Measurements from ENCODE around the gene CATSPERD. TPM values are rescaled to one million over a fixed set of nuclear protein-coding genes. Genes with fewer than 3 reads are reported as not detected.

Gene CATSPERD
- total RNA-seq, 2 experiments from 2014 or later = not detected

DNA sequence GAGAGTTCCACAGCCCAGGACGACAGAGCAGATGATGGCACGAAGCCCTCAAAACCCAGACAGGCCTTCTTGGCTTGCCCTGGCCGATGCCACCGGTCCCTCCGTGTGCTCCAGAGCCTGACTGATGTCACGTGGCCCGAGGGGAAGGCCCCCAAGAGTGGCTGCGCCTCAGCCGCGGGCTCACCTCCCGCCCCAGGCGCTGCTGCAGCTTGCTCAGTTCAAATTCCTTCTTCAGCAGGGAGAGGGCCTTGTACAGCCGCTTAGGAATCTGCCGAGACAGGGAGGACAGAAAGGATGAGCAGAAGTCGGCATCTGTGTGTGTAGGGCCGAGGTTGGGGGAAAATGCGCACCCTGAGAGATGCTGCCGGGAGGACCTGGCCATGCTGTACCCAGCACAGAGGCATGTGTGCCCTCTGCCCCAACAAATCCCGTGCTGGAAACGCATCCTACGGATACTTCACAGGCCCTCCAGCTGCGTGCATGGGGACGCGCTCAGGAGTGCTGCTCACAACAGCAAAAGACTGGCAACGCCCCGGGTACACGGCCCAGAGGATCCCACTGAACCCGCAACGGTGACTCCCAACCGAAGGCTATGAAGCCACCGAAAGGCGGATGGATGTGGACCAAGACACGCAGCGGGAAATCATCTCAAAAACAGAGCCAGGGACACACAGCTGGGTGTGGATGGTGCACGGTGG is 13.4 kb upstream of the CATSPERD start:
- Mint-ChIP-seq H3K4me1 (ENCODE audit: low read depth) (no peaks in the 10 kb centered on the region), H3K36me3 (ENCODE audit: low read depth) (peaks cover 43% of the 10 kb centered on the region), H3K9me3 (ENCODE audit: insufficient read depth) (no peaks in the 10 kb centered on the region), H3K4me3 (no peak overlapping the region), H3K27me3 (ENCODE audit: low read depth) (no peaks in the 10 kb centered on the region), H3K27ac (no peak overlapping the region)
- ATAC-seq (no peak), DNase-seq (no peak)
- POLR2A ChIA-PET = interaction anchor here (3.0 kb wide), 1 partner anchor 11 kb away, joined by 11 read pairs; no protein-coding TSS in a partner anchor
- CTCF ChIA-PET = interaction anchor here (1.6 to 2.0 kb wide), 2 partner anchors 16 to 20 kb away, joined by 4 read pairs; no protein-coding TSS in a partner anchor

DNA sequence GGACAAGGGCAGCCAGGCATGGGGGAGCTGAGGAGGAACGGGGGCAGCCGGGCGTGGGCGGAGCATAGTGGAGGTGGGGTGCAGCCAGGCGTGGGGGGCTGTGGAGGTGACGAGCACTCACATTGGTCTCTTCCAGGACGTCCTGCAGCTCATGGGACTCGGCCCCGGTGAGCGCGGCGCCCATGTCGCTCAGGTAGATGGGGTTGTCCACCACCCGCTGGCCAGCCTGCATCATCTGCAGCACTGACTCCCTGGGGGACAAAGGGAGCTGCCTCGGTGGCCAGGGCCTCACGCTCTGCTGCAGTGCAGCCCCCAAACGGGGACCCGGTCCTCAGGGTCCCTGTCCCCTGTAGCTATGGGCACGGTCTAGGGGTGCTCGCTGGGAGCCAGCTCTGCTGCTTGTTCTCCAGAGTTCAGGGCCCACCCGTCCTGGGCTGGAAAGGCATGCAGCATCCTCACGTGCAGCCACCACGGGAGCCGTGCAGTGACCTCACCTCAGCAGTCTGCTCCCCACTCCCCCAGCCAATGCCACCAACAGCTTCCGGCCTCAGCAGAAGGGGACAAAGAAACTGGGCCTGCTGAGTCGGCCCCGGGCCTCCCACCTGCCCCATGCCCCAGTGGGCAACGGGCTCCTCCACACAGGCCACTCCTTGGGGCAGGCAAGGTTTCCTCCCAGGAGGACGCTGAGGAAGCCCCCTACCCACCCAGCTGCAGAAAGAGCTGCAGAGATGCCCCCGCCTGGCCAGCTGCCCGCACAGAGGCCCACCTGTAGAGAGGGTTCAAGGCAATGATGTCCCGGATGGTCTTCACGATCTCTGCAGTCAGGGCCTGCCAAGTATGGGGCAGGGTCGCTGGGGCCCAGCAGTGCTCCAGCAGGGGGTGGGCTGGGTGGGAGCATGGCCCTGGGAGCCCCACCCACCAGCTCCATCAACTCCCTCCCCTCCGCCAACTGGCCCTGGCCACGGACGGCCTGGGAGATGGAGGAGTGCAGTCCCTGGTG is 12.6 kb upstream of the CATSPERD start:
- Mint-ChIP-seq H3K27me3 (ENCODE audit: low read depth) (no peaks in the 10 kb centered on the region), H3K9me3 (ENCODE audit: insufficient read depth) (no peaks in the 10 kb centered on the region), H3K27ac (no peak overlapping the region), H3K4me3 (no peak overlapping the region), H3K36me3 (ENCODE audit: low read depth) (peaks cover 47% of the 10 kb centered on the region), H3K4me1 (ENCODE audit: low read depth) (no peaks in the 10 kb centered on the region)
- DNase-seq (no peak), ATAC-seq (peak; percentile 7)
- POLR2A ChIA-PET = interaction anchor here (3.0 kb wide), 1 partner anchor 11 kb away, joined by 11 read pairs; no protein-coding TSS in a partner anchor
- CTCF ChIA-PET = interaction anchor here (1.6 to 2.0 kb wide), 2 partner anchors 17 to 21 kb away, joined by 4 read pairs; no protein-coding TSS in a partner anchor

DNA sequence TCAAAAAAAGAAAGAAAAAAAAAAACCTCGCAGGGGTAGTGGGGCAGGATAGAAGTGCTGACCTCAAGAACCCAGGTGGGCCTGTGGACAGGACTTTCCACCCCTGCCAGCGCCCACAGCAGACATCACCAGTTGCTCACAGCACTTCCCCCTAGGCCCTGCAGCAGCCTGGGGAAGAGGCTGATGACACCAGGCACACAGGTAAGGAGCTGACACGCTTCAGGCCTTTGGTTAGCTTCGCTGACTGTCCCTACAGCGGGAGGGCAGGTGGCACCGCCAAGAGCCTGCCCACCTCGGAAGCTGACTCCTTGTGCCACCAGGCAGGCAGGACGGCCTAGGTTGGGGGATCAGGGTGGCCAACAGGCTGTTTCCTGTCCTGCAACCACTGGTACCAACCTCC is 9.4 kb upstream of the CATSPERD start:
- Mint-ChIP-seq H3K4me1 (ENCODE audit: low read depth) (peaks cover 6% of the 10 kb centered on the region), H3K9me3 (ENCODE audit: insufficient read depth) (no peaks in the 10 kb centered on the region), H3K36me3 (ENCODE audit: low read depth) (peaks cover 41% of the 10 kb centered on the region), H3K4me3 (no peak overlapping the region), H3K27ac (no peak overlapping the region), H3K27me3 (ENCODE audit: low read depth) (no peaks in the 10 kb centered on the region)
- ChIA-PET POLR2A (no interaction called here), CTCF (interaction anchor here (2.2 kb wide), 1 partner anchor 24 kb away, joined by 12 read pairs; no protein-coding TSS in a partner anchor)
- DNase-seq (no peak), ATAC-seq (peak; percentile 17)

DNA sequence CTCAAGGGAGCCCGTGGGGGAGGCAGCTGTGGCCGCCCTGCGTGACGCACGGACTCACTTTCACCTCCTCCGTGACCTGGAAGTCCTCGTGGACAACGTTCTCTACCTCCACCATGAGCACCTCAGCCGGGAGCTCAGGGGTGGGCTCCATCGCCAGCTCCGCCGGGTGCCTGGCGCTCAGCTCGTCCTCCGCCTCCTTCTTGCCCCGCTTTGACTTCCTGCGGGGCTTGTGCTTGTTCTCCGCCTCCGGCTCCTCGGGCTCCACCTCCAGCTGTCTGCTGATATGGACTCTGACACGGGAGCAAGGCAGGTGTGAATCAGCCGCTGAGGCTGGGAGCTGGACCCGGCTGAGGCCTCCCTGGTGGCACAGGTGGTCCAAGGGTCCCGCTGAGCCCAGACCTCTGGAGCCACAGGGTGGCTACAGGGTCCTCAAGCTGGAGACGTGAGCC is 8.7 kb upstream of the CATSPERD start:
- Mint-ChIP-seq H3K4me1 (ENCODE audit: low read depth) (peaks cover 8% of the 10 kb centered on the region), H3K9me3 (ENCODE audit: insufficient read depth) (no peaks in the 10 kb centered on the region), H3K4me3 (no peak overlapping the region), H3K27ac (no peak overlapping the region), H3K36me3 (ENCODE audit: low read depth) (peaks cover 39% of the 10 kb centered on the region), H3K27me3 (ENCODE audit: low read depth) (no peaks in the 10 kb centered on the region)
- ChIA-PET POLR2A (interaction anchor here (1.7 kb wide), 1 partner anchor 21 kb away, joined by 5 read pairs; no protein-coding TSS in a partner anchor), CTCF (interaction anchor here (1.2 to 2.2 kb wide), 2 partner anchors 22 to 25 kb away, joined by 5 to 12 read pairs; partner anchors contain the start of gene RPL36)
- ATAC-seq = no peak
- no peak for DNase-seq

DNA sequence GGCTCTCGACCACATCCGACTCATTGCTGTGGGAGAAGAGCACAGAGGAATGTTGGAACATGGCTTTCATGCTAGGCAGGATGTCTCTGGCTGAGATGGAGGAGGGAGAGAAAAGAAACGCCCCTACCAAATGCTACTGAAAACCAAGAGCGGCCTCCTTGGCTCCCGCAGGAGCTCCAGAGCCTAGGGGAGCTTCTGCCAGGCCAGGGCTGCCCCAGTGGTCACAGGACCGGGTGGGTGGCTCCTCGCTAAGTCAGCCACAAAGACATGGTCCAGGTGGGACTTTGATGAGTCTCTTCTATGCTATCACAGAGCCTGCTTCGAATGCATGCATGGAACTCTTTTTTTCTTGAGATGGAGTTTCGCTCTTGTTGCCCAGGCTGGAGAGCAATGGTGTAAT is 7.2 kb upstream of the CATSPERD start:
- Mint-ChIP-seq H3K27me3 (ENCODE audit: low read depth) (no peaks in the 10 kb centered on the region), H3K4me1 (ENCODE audit: low read depth) (peaks cover 21% of the 10 kb centered on the region), H3K9me3 (ENCODE audit: insufficient read depth) (no peaks in the 10 kb centered on the region), H3K4me3 (no peak overlapping the region), H3K36me3 (ENCODE audit: low read depth) (peaks cover 41% of the 10 kb centered on the region), H3K27ac (no peak overlapping the region)
- ATAC-seq (no peak), DNase-seq (no peak)
- CTCF ChIA-PET = interaction anchor here (8.7 kb wide), 1 partner anchor 25 kb away, joined by 113 read pairs; the partner anchor contains the start of gene RPL36
- POLR2A ChIA-PET = interaction anchor here (1.7 kb wide), 1 partner anchor 22 kb away, joined by 5 read pairs; no protein-coding TSS in a partner anchor

DNA sequence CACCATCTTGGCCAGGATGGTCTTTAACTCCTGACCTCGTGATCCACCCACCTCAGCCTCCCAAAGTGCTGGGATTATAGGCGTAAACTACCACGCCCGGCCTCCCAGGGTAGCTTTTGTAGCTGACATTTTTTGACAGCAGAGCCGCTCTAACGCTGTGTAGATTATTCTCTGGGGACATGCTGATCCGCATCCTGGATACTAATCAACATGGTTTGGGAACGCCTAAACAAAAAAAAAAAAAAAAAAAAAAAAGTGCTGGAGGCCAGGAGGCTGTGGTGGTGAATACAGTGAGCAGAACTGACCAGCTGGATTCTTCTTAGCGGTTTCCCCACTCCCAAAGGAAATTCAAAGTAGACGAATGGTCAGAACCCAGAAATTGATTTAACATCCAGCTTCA is 5.6 kb upstream of the CATSPERD start:
- H3K4me1 Mint-ChIP-seq (ENCODE audit: low read depth) = peaks cover 29% of the 10 kb centered on the region

DNA sequence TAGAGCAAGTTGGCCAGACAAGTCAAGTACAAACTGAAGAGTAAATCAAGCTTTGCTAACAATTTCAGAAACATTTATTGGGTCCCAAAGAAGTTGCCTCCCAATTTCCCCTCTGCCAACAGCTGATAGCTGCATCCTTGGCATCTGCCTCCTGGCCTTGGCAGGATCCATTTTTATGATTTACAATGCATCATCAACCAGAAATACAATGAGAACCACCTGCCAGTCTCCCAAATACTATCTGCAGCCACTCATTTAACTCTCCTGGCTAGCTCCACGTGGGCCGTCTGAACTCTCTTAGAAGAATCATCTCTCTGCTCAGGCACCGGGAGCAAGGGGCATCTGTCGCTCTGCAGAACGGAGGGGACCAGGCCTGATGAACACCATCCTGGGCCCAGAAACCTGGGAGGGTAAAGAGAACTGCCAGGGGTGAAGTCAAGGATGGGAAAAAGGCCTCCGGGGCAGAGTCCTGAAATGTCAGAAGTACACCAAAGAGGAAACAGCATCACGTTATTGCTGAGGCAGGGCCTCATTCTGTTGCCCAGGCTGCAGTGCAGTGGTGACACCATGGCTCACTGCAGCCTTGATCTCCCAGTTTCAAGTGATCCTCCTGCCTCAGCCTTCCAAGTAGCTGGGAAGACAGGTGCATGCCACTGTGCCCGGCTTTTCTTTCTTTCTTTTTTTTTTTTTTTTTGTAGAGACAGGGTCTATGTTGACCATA is 3.1 kb upstream of the CATSPERD start:
- H3K27me3 Mint-ChIP-seq (ENCODE audit: low read depth) = no peaks in the 10 kb centered on the region
- H3K4me1 Mint-ChIP-seq (ENCODE audit: low read depth) = peaks cover 32% of the 10 kb centered on the region
- ATAC-seq (no peak), DNase-seq (no peak)
- no peaks in the 10 kb centered on the region for H3K9me3 Mint-ChIP-seq (ENCODE audit: insufficient read depth)
- H3K36me3 Mint-ChIP-seq (ENCODE audit: low read depth) = peaks cover 42% of the 10 kb centered on the region
- peak overlapping the region; percentile 96 for H3K27ac Mint-ChIP-seq
- ChIA-PET POLR2A (interaction anchor here (0.6 to 4.4 kb wide), 4 partner anchors 9 to 72 kb away, joined by 3 to 21 read pairs (median 9); no protein-coding TSS in a partner anchor), CTCF (interaction anchor here (8.7 kb wide), 1 partner anchor 29 kb away, joined by 113 read pairs; the partner anchor contains the start of gene RPL36)
- H3K4me3 Mint-ChIP-seq = peak overlapping the region; percentile 95

More for the DNA sequence above, 5.6 kb upstream of the CATSPERD start:
- no peak overlapping the region for H3K27ac Mint-ChIP-seq
- no peak for DNase-seq
- H3K9me3 Mint-ChIP-seq (ENCODE audit: insufficient read depth) = no peaks in the 10 kb centered on the region
- H3K36me3 Mint-ChIP-seq (ENCODE audit: low read depth) = peaks cover 52% of the 10 kb centered on the region
- ATAC-seq = no peak
- no peaks in the 10 kb centered on the region for H3K27me3 Mint-ChIP-seq (ENCODE audit: low read depth)
- POLR2A ChIA-PET = interaction anchor here (0.7 to 1.2 kb wide), 2 partner anchors 23 to 25 kb away, joined by 3 to 5 read pairs; partner anchors contain the start of gene RPL36
- no peak overlapping the region for H3K4me3 Mint-ChIP-seq
- CTCF ChIA-PET = interaction anchor here (1.0 to 8.7 kb wide), 2 partner anchors 13 to 26 kb away, joined by 3 to 113 read pairs; partner anchors contain the start of gene RPL36

DNA sequence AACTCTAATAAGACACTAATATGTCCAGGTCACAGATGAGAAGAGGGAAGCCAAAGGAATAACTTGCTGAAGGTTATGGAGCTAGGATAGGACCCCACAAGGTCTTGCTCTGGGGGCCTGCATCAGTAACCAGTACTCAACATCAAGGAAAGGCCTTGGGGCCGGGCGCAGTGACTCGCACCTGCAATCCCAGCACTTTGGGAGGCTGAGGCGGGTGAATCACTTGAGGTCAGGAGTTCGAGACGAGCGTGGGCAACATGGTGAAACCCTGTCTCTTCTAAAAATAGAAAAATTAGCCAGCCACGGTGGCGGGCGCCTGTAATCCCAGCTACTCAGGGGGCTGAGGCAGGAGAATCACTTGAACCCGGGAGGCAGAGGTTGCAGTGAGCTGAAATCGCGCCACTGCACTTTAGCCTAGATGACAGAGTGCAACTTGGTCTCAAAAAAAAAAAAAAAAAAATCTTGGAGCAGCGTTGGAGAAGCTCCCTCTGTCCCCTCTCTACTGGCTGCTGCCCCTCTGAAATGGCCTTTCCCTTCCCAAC is 2.3 kb upstream of the CATSPERD start:
- DNase-seq (no peak), ATAC-seq (no peak)
- Mint-ChIP-seq H3K36me3 (ENCODE audit: low read depth) (peaks cover 39% of the 10 kb centered on the region), H3K9me3 (ENCODE audit: insufficient read depth) (no peaks in the 10 kb centered on the region), H3K27me3 (ENCODE audit: low read depth) (no peaks in the 10 kb centered on the region), H3K4me3 (peak overlapping the region; percentile 95), H3K27ac (peak overlapping the region; percentile 96), H3K4me1 (ENCODE audit: low read depth) (peaks cover 32% of the 10 kb centered on the region)
- POLR2A ChIA-PET = interaction anchor here (0.9 to 4.4 kb wide), 10 partner anchors 10 to 234 kb away, joined by 3 to 21 read pairs (median 6); partner anchors contain the start of genes DUS3L, NDUFA11 and RPL36
- CTCF ChIA-PET = interaction anchor here (2.3 to 8.7 kb wide), 2 partner anchors 30 to 86 kb away, joined by 8 to 113 read pairs; partner anchors contain the start of gene RPL36

DNA sequence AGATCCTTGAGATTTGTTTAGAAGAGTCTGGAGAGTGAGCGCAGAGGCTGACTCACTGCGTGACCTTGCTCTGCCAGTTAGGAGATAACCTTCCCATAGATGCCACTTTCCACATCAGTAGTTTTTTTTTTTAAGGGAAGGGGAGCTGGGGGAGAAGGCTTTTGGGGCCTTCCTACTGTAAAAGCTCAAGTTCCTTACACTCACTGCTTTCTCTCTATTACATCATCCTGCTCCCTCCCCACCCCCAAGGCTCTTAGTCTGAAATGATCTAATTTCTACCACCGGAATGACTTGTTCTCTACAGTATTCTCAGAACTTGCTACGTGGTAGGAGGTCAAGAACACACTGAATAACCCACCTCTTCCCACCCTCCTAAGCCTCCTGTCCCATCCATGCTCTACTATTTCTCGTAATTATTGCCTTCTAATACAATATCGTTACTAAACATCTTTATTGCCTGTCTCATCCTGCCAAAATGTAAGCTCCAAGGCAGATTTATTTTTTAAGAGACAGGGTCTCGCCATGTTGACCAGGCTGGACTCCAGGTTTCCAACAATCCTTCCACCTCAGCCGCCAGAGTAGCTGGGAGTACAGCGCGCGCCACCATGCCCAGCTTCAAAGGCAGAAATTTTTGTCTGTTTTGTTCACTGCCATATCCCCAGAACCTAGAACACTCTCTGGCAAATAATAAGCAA is 1.7 kb upstream of the CATSPERD start:
- H3K4me1 Mint-ChIP-seq (ENCODE audit: low read depth) = peaks cover 32% of the 10 kb centered on the region
- peak overlapping the region; percentile 95 for H3K4me3 Mint-ChIP-seq
- no peaks in the 10 kb centered on the region for H3K9me3 Mint-ChIP-seq (ENCODE audit: insufficient read depth)
- H3K27ac Mint-ChIP-seq = peak overlapping the region; percentile 96
- ATAC-seq (no peak), DNase-seq (peak; percentile 77)
- no peaks in the 10 kb centered on the region for H3K27me3 Mint-ChIP-seq (ENCODE audit: low read depth)
- POLR2A ChIA-PET = interaction anchor here (0.9 to 4.4 kb wide), 11 partner anchors 11 to 233 kb away, joined by 3 to 21 read pairs (median 6); partner anchors contain the start of genes DUS3L, NDUFA11 and RPL36
- CTCF ChIA-PET = interaction anchor here (2.3 to 8.7 kb wide), 2 partner anchors 30 to 85 kb away, joined by 8 to 113 read pairs; partner anchors contain the start of gene RPL36
- H3K36me3 Mint-ChIP-seq (ENCODE audit: low read depth) = peaks cover 34% of the 10 kb centered on the region
